GM12873 (cell line): ENCODE results near the gene COL4A6.

Source experiments
- TF ChIP-seq, protein P1 (sequence below): IDR thresholded peaks from 2 replicates; pipeline ENCODE4 v1.5.1; 2012; ENCODE audit warnings: low read depth, mild to moderate bottlenecking, moderate library complexity, low read length, control low read depth; ENCODE audit not compliant: insufficient read depth; ENCODE audit errors: missing control alignments

Gene COL4A6

DNA sequence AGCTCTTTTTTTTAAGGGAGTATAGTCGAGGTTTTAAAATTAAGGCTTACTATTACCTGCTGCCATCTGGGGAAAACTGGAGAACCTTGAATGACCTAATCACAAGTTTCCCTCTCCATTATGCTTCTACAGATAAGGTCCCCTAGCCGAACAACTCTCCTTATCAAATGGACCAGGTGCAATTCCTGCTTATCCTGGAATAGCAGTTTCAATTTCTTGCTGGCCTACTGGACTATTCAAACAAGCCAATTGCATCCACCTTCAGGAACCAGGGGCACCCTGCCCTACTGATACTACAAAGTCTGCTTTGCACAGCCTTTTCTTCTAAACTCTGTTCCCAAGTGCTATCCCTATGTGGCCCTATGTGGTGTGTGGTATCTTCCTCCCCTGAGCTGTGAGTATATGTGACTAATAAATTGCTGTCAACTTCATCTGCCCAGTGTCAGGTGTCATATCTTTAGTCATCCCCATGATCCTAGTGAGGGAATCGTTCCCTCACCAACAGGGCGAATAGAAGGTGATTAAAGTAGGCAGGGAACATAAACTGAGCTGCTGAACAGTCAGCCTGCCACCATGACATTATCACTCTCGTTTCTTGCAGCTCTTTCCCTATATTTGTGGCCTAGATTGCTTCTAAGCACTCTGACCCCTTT lies 218.1 kb downstream of the COL4A6 start:
- TF ChIP-seq, protein P1, sequence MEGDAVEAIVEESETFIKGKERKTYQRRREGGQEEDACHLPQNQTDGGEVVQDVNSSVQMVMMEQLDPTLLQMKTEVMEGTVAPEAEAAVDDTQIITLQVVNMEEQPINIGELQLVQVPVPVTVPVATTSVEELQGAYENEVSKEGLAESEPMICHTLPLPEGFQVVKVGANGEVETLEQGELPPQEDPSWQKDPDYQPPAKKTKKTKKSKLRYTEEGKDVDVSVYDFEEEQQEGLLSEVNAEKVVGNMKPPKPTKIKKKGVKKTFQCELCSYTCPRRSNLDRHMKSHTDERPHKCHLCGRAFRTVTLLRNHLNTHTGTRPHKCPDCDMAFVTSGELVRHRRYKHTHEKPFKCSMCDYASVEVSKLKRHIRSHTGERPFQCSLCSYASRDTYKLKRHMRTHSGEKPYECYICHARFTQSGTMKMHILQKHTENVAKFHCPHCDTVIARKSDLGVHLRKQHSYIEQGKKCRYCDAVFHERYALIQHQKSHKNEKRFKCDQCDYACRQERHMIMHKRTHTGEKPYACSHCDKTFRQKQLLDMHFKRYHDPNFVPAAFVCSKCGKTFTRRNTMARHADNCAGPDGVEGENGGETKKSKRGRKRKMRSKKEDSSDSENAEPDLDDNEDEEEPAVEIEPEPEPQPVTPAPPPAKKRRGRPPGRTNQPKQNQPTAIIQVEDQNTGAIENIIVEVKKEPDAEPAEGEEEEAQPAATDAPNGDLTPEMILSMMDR: no peak

DNA sequence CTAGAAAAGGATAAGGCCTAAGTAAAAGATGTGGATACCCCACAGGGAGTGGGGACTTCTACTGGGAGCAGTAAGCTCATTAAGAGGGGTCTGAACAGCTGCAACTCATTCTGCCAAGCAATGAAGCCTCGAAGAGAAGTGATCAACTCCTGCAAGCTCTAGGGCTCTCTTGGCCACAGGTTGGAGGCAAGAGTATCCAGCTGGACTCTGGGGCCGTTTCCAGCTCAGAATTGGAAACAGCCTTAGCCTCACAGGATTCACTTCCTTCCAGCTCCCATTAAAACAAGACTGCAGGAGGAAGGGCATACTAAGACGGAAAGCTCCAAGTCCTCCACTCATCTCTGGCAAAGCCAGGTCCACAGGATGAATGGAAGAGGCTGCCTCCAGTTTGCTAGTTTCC lies 220.3 kb downstream of the COL4A6 start:
- TF ChIP-seq, protein P1: no peak

DNA sequence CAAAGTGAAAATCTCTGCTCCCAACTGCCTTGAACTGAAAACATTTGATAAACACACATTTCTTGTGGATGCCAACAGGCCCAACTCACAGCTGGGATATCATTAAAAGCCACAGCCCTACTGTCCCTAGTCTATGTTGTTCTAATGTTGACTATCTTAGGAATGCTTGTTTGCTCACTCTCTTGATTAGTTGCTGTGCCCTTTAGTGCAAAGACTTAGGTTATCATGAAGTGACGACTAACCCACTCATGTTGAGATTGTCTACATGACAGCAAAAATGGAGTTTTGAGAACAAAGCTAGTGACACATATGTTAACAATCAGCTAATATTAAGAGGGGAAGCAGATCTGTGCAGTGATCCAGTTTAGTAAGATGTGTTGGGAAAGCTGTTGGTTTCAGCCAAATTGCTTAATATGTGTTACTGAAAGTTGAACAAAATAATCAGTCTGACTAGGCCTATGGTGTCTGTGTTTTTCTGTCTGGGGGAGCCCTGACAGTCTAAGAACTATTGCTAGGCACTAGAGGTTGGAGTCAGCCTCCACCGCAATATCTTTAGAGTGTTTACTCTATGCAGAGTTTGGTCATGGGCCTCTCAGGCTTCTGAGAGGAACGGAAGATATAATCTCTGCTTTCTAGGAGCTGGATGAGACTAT lies 221.2 kb downstream of the COL4A6 start:
- TF ChIP-seq, protein P1: no peak

DNA sequence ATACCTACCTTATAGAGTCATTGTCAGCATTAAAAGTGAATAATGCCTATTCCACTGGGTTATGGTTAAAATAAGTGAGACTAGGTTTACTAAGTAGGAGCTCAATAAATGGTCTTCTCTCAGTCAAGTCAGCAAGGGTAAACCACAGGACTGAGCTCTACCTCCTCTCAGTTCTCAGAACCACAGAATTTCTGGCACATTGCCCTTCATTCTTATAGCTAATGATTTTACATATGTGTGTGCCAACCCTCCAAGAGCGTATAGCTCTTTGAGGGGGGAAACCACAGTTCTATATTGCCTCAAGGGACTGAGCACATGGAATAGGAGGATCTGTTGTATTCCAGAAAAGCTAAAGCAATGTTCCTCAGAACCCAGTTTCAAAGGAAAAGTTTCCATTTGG lies 221.8 kb downstream of the COL4A6 start:
- TF ChIP-seq, protein P1: no peak

DNA sequence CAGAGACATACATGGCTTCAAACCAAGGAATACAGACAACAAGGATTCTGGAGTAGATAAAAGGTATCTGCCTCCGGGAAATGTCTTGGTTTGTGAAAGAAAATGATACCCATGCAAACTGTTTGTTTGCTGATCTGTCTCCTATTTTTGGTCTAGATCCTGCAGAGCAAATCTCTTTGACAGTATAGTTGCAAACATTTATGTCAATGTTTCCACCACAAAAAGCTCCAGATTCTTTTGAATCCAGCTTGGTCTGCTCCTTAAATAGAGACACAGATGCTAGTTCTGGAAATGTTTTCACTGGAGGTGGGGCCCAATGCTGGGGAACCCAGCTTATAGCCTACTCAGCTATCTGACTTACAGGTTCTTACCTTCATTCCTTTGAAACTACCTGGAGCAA lies 226.9 kb downstream of the COL4A6 start:
- TF ChIP-seq, protein P1: no peak

DNA sequence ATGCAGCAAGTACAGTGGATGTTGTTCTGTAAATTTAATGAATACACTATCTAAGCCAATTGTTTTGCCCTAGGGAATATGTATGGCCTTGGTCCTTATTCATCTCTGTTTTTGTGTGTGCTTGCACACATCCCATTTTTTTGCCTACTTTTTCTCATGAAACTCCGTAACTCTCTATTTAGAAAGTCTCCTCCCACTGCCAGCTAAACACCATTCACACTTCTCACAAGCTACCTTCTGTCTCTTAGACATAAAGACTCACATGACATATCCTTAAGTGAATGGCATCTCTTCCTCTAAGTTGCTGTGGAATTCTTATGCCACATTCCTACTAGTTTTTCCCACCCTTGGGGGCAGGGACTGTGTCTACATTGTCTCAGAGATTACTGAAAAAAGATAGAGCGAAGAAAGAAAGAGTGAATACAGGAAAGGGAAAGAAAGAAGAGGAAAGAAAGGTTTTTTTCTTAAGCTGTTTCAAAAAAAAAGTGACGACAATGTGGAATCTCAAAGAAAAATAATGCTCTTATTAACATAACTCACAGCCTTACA lies 229.1 kb downstream of the COL4A6 start:
- TF ChIP-seq, protein P1: no peak

DNA sequence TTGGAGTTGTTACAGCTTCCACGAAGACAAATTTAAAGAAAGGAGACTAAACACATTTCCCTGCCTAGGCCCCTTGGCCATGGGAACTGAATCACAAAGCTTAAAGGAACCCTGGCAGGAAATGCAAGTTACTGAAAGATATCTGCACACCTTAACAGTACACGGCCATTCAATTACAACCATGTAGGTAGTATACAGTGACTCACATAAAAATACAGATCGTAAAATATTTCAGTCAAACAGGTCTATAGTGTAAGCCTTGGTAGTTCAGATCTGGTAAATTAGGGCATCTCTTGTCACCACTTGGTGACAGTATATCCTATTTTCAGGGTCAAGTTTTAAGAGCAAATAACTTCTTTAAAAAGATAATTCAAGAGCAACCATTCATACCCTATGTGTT lies 234.7 kb downstream of the COL4A6 start:
- TF ChIP-seq, protein P1: no peak
